Hematopoietic multipotent progenitor cell treated with erythropoietin and hydrocortisone succinate and interleukin-3 and kit ligand, for 15 days (in vitro differentiated cells): ENCODE data around the gene NHSL2.
"Not testable (repeated sequence)": the region's sequence is repeated elsewhere in the genome, so short reads cannot be mapped to it uniquely, and the experiment has no call there.

ENCODE experiments used
- DNase-seq: peaks from one replicate; pipeline ENCODE4 v3.0.0-alpha.2; 2015; ENCODE audit warnings: low spot score

The NHSL2 gene

DNA sequence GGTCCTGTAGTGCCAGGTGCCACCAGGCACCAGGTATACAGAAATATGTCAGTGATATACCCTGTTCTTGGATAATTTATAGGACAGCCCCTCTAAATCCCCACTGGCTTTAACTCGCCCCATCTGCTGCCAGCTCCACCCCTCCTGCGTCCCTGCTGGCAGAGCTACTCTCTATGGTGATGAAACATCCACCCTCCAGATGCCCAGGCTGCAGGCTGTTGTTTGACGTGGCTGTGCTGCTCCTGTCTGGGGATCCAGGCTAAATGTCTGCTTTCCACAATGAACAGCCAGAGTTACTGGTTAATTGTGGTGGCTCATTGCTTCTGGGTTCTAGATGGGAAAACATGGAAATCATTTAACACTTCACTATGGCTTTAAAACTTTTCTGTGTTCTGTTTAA is 12.9 kb downstream of the NHSL2 start:
- no peak for DNase-seq

DNA sequence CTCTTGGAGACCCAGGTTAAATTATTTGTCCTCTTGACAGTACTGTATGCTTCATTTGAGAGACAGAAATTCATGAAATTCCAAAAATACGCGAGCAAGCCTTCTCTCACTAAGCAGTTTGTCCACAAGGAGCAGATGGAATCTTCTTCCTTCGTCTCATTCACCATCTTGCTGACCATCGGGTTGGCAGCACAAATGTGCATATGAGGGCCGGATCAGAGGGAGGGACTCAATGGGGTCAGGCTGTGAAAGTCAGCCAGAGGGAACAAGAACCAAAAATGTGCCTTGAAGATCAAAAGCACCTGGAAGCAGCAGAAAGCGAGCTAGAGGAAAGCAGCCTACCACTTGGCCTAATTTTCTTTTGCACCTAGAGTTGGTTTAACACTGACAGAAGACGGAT is 16.4 kb downstream of the NHSL2 start:
- DNase-seq: no peak

DNA sequence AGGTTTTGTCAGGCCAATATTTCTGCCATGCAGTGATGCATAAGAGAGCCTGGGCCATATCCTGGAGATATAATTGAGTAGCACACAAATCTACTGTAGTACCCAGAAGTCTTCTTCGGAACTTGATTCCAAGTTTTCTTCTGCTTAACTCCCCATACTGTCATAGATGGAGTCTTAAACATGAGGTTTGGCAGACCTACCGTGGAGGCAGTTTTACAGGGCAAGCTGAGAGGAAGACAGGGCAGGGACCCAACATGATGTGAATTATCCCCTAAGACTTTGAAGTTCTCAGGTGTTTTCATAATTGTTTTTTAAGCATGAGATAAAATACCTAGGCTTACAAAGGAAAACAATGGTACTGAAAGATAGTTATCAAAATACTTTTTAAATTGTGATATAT is 18.2 kb downstream of the NHSL2 start:
- DNase-seq: no peak

DNA sequence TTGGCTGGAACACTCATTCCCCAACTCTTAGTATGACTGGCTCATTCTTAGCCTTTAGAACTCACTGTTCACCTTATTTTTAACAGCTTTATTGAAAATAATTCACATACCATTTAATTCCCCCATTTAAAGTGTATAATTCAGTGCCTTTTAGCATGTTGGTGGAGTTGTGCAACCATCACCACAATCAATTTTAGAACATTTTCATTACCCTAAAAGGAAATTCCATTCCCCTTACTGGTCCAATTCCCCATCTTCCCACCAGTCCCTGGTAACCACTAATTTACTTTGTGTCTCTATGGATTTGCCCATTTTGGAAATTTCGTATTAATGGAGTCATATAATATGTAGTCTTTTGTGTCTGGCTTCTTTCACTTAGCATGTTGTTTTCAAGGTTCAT is 19.7 kb downstream of the NHSL2 start:
- DNase-seq: no peak

DNA sequence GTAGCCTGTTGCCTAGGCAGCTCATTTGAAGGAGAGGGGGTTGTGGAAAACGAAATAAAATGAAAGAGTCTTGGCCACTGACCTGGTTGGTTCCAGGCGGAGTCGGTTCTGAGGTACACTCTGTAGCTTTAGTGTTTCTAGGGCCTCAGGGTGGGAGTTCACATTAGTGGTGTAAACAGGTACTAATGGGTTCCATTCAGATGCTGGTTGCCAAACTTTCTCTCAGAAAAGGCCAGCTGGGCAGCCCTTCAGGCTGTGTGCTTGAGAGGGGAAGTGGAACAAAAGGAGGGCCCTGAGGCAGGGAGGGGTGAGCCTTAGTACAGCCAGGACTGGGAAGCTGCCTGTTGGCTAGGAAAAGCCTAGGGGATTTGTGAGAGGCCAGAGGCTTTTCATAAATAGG is 24.8 kb downstream of the NHSL2 start:
- no peak for DNase-seq

DNA sequence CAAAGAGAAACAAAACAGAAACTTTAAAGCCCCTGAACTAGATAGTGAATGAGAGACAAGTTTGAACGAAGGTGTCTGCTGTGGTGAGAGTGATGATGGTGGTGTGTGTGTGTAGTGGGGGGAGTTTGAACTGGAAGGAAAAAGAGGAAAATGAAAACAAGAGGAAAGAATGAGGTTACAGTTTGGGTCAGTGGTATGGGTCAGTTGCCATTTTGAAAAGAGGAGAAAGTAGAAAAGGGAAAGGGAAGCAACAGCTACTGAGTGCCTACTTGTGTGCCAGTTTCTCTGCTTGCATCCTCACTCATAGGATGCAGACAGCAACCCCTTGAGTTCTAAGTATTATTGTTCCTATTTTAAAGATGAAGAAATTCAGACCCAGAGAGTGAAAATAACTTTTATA is 26.0 kb downstream of the NHSL2 start:
- DNase-seq: no peak

DNA sequence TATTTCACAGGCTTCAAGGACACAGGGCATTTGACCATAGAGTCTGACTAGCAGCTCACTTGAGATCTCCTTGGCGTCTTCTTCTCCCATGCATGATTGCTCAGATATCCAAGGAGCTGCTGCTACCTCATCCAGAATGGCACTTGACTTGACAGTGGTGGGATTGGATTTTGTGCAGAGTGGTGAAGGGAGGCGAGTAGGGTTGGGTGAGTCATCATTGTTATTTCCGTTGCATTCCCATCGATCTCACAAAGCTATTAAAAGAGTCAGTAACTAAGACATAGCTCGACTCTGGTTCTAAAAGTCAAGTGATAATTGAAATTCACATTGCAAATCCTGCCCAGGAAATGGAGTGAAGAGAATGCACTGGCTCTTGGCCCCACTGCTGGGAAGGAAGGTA is 27.7 kb downstream of the NHSL2 start:
- no peak for DNase-seq

DNA sequence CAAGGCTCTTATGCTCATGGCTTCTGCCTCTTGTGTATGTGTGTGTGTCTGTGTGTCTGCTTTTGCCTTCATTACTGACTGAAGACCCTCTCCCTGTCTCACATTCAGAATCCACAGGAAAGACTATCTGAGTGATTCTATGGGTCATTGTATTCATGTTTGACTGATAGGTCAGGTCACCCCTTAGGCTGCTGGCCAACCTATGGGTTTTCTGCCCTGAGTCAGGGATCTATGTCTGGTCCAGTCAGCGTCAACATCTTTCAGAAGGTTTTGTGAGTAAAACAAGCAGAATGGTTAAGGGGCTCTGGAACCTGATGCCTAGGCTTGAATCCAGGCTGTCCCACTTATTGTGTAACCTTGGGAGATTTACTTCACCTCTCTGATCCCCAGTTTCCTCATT is 30.5 kb downstream of the NHSL2 start:
- DNase-seq: no peak

DNA sequence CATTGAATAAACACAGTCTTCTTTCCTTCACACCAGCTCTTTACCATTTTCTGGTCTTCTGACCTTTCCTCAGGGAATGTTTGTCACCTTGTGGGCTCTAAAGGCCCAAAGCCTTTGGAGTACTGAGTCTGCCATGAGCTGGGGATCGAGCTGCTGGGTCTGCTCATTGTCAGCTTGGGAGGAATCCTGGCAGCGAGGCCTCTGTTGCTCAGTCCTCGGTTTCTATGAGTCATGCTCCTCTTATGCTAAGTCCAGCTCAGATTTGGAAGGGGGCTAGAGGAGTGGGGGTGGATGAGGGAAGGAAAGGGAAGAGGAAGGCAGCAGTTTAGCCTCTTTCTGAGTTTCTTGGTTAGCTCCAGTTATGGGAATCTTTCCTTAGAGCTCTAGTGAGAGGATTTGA is 31.1 kb downstream of the NHSL2 start:
- no peak for DNase-seq

DNA sequence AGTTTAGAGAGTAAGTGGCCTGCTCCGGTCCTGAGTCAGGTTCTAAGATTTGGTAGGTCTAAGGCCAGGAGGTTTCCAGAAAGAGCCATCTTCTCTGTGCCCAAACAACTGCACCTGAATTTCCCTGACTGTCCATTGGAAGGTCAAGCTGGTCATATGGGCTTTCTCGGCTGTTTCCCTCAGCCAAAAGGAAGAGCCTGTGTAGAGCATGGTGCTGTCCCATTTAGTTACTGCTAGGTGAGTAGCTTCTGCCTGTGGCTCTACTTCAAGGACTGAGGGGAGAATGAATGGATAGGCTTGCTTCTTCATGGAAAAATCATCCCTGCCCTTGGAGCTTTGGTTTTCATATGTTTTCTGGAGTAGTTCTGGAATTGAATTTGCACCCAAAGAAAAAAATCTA is 33.7 kb downstream of the NHSL2 start:
- DNase-seq: no peak

DNA sequence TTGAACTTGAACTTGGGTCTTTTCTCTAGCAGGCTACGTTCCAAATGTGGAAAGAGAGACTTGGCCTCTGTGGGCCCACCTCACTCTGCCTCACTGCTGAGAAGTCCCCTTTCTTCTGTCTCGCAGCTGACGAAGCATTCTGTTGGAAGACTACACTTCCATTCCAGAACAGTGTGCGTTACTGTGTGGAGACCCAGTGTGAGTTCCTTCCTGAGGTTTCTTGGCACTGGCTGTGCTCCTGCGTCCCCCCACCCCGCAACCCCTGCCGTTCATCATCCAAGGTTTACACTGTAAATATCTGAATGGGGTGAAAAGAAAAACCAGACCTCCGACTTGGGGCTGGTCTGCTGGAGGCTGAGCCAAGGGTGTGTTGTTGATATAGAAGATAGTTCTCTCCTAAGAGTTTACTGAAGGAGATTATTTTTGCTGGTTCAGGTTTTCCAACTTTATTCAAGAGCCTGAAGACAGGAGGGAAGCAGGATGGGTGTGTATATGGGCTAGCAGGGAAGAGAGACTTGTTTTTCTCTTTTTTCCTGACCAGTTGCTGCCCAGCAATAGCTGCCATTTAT is 34.7 kb downstream of the NHSL2 start:
- no peak for DNase-seq

DNA sequence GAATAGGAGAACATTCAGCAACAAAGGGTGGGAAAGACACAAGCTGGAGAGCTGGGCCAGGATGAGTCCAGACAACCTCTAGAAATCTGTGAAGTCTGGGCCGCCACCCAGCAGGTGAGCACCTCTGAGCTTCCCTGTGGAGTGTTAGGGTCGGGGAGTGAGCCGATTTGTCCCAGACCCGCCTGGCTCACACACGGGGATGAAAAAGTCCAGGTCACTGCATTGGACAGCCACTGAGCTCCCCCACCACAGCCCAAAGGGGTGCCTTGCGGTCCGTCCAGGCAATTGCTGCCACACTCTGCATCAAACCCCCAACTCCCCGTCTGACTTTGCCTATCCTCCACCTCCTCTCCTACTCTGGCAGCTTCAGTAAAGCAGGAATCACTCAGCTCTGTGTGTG is 38.7 kb downstream of the NHSL2 start:
- no peak for DNase-seq

DNA sequence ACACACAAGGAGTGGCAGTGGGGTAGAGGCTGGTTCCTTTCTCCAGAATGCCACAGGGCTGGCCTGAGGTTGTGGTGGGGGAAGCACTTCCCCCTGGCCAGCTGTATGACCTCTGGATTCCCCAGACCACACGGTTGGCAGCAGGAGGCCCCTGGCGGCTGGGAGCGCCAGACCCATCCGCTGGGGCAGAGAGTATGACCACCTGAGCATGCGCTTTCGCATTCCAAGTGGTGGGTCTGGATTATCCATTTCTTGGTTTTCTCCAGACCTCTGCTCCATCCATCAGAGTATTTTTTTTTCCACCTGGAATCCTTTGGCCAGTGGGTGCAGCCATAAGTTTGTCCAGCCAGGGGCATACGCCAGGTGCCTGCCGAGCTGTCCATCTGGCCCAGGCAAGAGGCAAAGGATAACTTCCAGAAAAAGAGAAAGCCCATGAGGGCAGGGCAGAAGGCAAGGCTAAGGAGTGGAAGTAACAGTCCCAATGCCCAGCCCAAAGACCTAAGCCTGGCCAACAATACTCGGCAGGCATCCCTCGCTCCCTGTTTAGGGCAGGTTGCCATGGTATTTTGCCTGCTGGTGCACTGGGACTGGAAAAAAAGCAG is 39.3 kb downstream of the NHSL2 start:
- DNase-seq: no peak

DNA sequence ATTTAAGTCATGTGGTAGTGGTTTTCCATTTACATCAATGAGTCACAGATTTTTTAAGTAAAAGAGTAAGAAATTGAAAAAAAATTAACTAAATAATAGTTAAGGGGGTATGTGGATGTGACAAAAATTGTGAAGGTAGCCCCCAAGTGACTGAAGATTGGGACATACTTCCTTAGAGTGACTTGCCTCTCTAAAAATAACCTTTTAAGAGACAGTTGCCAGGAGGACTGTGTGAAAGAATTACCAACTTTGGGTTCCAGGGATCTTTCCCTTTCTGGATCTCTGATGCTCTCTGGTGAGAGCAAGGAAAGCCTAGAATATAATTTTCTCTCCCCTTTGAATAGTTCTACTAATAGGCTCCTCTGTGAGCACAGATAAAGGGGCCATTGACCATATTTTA is 42.7 kb downstream of the NHSL2 start:
- DNase-seq: no peak

DNA sequence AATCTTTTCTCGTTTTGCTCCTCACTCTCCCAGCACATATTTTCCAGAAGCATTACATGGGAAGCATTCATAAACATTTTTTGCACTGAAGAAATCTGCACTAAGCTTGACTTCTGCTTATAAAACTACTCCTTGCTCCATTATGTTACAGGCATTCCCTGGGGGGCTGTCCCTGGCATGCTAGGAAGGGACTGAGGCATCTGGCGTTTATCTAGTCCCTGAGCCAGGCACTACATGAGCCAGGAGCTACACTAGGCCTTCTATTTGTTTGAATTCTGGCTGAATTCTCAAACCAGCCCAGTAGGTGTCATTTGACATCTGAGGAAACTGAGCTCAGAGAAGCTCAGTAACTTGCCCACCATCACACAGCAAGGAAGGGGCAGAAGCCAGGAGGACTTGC is 43.3 kb downstream of the NHSL2 start:
- DNase-seq: no peak

DNA sequence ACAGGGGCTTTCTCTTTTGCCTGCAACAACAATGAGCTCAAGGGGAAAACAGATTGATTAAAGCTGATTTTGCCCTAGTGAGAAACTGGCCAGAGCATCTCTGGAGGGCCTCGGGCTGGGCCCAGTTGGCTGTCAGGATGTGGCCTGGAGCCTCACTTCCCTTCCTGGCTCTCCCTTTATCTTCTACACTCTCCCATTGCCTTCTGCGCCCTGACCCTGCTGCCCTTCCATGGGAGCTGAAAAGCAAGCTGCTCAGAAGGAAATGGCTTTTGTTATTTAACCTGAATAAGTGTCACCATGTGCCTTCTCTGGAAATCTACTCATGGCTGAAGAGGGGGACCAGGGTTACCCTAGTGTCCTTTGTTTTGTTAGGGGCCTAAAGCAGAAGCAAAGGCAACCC is 43.8 kb downstream of the NHSL2 start:
- DNase-seq: no peak

DNA sequence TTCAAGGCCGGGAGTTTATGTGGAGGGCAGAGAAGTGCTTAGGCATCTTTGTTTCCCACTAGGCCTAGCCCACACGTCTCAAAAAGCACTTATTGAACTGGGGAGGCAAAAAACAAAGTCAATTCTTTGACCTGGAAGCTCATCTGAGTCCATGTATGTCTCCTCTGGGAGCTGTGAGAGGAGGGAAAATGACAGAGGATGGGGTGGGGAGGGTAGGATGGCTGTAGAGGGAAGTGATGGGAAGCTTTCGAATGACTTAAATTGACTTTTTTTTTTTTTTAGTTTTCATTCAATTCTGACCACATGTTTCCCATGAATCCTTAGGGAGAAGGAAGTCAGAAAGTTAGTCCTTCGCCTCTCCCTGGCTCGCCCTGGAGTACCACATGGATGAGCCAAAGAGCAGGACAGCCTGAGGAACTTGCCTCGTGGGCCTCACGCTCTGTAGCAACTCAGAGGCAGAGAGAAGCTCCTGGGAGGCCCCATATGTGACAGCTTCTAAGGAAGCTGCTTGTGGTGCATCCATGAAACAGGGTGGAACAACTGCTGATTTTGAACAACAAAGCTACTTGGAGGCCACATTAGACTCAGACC is 45.0 kb downstream of the NHSL2 start:
- no peak for DNase-seq

DNA sequence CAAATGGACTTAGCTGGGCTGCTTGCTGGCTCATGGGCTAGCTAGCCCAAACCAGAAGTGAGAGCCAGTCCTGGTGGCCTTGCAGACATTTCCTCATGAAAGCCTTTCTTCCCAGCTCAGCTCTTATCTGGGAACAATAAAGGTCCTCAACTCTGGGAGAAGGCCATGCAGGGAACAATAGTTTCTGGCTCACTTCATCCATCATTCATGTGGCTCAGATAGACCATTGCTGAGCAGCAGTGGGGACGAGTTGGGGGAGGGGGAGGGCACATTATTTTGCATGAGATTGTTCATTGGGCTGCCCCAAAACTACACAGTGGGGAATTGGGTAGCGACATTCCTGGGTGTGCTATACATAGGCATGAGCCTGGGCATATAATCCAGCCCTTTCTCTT is 47.6 kb downstream of the NHSL2 start:
- no peak for DNase-seq

DNA sequence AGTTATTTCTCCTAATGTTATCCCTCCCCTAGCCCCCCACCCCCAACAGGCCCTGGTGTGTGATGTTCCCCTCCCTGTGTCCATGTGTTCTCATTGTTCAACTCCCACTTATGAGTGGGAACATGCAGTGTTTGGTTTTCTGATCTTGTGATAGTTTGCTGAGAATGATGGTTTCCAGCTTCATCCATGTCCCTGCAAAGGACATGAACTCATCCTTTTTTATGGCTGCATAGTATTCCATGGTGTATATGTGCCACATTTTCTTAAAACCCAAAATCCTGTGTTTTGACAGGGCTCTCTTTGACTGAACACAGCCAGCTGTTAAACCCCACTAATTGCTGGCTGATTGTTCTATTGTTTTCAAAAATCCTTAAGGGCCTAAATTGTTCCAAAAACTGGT is 53.5 kb downstream of the NHSL2 start:
- DNase-seq: not testable (repeated sequence)

DNA sequence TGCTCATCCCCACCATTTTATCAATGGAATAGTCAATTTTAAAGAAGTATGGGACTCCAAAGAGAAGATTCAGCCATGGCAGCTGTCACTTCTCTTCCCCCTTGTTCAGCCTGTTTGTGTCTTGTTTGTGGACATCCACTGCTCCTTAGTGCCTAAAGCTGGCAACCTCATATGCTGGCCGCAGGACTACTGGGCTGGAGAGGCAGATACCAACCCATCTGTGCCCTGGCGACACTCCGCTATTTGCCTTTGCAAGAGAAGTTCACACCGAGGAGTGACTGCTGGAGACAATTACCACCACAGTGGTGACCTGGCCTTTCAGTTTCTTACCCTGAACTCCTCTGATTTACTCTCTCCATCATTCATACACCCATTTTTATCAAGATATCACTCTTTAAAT is 64.3 kb downstream of the NHSL2 start:
- no peak for DNase-seq

DNA sequence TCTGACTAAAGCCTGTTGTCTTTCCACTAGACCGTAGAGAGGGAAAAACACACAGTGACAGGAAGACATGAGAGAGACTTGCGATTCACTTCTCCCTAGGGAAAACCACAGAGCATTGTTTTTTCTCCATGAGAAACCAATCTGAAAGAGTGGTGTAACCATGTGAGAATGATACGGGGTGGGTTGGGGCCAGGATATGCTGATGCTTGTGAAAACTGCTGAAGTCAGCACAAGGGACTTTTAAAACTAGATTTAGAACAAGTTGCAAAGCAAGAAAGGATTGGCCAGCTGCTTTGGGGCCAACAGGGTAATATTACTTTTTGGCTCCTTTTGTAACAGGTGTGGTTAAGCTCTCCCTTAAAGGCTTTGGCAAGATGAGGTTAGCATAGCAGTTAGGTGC is 66.1 kb downstream of the NHSL2 start:
- no peak for DNase-seq

DNA sequence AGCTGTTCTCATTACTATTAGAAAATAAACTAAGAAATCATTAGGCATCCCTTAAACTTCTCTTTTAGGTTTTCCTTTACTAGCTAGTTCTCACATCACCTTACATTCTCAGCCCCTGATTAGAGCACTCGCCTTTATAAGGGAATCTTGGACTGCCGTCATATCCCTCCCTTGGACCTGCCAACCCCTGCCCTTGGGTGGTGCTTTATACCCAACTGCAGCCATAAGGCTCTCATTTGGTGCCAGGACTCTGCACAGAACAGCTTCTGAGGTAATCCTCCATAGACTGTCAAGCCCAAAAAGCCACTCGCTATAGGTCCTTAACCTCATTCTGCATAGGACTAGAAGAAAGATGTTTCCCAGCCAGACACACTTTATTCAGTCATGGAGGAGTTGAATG is 67.5 kb downstream of the NHSL2 start:
- DNase-seq: no peak

DNA sequence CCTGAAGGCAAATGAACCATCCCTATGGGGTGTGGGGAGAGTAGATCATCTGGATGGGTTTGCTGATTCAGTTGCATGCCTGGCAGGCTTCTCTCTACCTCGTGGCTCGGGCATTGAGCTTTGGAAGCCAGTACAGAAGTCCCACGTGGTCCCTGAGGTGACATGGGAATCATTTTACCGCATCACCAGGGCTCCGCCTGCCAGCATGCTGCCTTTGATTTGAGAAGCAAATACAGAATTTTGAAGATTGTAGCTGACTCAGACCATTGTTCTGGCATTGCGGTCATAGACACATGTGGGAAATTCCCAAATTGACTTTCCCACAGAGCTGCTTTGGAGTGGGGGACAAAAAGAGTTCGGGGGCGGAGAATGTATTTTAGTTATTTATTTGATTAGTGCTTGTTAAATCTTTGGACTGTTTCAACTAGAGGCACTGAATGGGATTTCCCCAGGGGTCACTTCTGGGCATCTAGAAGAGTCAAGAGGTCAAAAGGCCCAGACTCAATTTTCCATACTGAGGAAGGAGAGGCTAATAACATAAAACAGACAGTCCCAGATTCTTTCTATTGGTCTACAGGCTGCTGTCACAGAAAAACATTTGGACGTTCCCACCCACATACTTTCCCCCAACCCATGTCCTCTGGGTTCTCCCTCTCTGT is 79.3 kb downstream of the NHSL2 start:
- DNase-seq: no peak

DNA sequence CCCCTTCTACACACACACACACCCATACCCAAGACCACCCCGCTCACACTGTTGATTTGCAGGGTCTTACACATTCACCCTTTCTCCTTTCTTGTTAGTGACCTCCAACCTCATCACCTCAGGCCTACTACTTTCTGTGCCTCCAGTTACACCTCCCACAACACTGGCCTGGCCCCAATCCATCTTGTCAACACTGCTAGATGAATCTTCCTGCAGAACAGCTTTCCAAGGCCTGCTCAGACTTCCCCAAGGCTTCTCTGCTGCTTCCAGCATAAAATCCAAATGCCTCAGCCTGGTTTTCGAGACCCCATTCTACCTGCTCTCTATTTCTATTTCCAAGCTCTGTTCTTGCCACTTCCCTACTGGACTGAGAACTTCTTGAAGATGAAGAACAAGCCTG is 79.9 kb downstream of the NHSL2 start:
- no peak for DNase-seq
